Mesenchymal stem cell (in vitro differentiated cells and primary cell): ENCODE results near the gene FUZ.

Experiments
- DNase-seq: peaks from one replicate; pipeline ENCODE4 v3.0.0-alpha.2; 2013
- H2AFZ ChIP-seq: one replicate; pipeline ENCODE4 v1.6.1; 2013; ENCODE audit warnings: low read depth, mild to moderate bottlenecking, control low read depth, inconsistent platforms, low read length, moderate library complexity
- H2AK5ac ChIP-seq: 2 replicates; pipeline ENCODE4 v1.6.1; 2013; ENCODE audit warnings: low read length, moderate library complexity, mild to moderate bottlenecking, inconsistent platforms; ENCODE audit not compliant: severe bottlenecking
- H2BK120ac ChIP-seq: one replicate; pipeline ENCODE4 v1.6.1; 2013; ENCODE audit warnings: low read depth, mild to moderate bottlenecking, inconsistent platforms, low read length, moderate library complexity
- H2BK12ac ChIP-seq, 2 experiments: one replicate each; pipeline ENCODE4 v1.6.1; 2013; ENCODE audit warnings: inconsistent platforms in 2 of 2, low read length in 2 of 2, mild to moderate bottlenecking in 2 of 2, moderate library complexity in 2 of 2, control low read depth in 1 of 2
- H2BK15ac ChIP-seq: one replicate; pipeline ENCODE4 v1.6.1; 2013; ENCODE audit warnings: mild to moderate bottlenecking, low read depth, inconsistent platforms; ENCODE audit not compliant: poor library complexity, severe bottlenecking
- H2BK5ac ChIP-seq: 2 replicates; pipeline ENCODE4 v1.6.1; 2013; ENCODE audit warnings: low read depth, mild to moderate bottlenecking, low read length, control low read depth, inconsistent platforms; ENCODE audit not compliant: poor library complexity, severe bottlenecking
- H3K14ac ChIP-seq, 2 experiments: one replicate each; pipeline ENCODE4 v1.6.1; 2013; ENCODE audit warnings: inconsistent platforms in 2 of 2, low read length in 2 of 2, control low read depth in 1 of 2, mild to moderate bottlenecking in 1 of 2, moderate library complexity in 1 of 2
- H3K18ac ChIP-seq, 2 experiments: one replicate each; pipeline ENCODE4 v1.6.1; 2013; ENCODE audit warnings: inconsistent platforms in 2 of 2, low read length in 2 of 2, control low read depth in 1 of 2, low read depth in 1 of 2, mild to moderate bottlenecking in 1 of 2
- H3K23ac ChIP-seq, 2 experiments: one replicate each; pipeline ENCODE4 v1.6.1; 2013; ENCODE audit warnings: inconsistent platforms in 2 of 2, low read length in 2 of 2, mild to moderate bottlenecking in 2 of 2, moderate library complexity in 2 of 2, control low read depth in 1 of 2
- H3K27ac ChIP-seq: 2 replicates; pipeline ENCODE4 v1.5.1; 2013; ENCODE audit warnings: mild to moderate bottlenecking, moderate library complexity, low read length, control low read depth, inconsistent platforms; ENCODE audit not compliant: poor library complexity, severe bottlenecking
- H3K27me3 ChIP-seq, 2 experiments: 2 replicates each; pipeline versions ENCODE4 v1.6.1 to v1.7.0; 2013; ENCODE audit warnings: low read length in 2 of 2, mild to moderate bottlenecking in 2 of 2, moderate library complexity in 2 of 2, control low read depth in 1 of 2, inconsistent platforms in 1 of 2; ENCODE audit not compliant: control insufficient read depth in 1 of 2, insufficient read depth in 1 of 2
- H3K36me3 ChIP-seq, 2 experiments: 2 replicates each; pipeline versions ENCODE4 v1.6.1 to v1.7.0; 2013; ENCODE audit warnings: low read length in 2 of 2, control low read depth in 1 of 2, inconsistent platforms in 1 of 2, low read depth in 1 of 2, mild to moderate bottlenecking in 1 of 2; ENCODE audit not compliant: insufficient read depth in 2 of 2, control insufficient read depth in 1 of 2
- H3K4ac ChIP-seq, 2 experiments: one replicate each; pipeline ENCODE4 v1.6.1; 2013; ENCODE audit warnings: inconsistent platforms in 2 of 2, low read length in 2 of 2, mild to moderate bottlenecking in 2 of 2, moderate library complexity in 2 of 2, control low read depth in 1 of 2, low read depth in 1 of 2
- H3K4me1 ChIP-seq: 2 replicates; pipeline ENCODE4 v1.6.1; 2013; ENCODE audit warnings: low read depth, low read length, control low read depth; ENCODE audit not compliant: control insufficient read depth, insufficient read depth
- H3K4me2 ChIP-seq: 2 replicates; pipeline ENCODE4 v1.6.1; 2013; ENCODE audit warnings: low read length, mild to moderate bottlenecking, inconsistent platforms; ENCODE audit not compliant: poor library complexity, severe bottlenecking
- H3K4me3 ChIP-seq, 2 experiments: 2 replicates each; pipeline versions ENCODE4 v1.5.1 to v1.7.0; 2013; ENCODE audit warnings: low read length in 2 of 2, mild to moderate bottlenecking in 2 of 2, control low read depth in 1 of 2, low read depth in 1 of 2; ENCODE audit not compliant: insufficient read depth in 1 of 2
- H3K79me1 ChIP-seq: replicated peaks from 2 replicates; pipeline ENCODE4 v1.6.1; 2013; ENCODE audit warnings: mild to moderate bottlenecking, control low read depth, low read length, inconsistent platforms; ENCODE audit not compliant: poor library complexity, severe bottlenecking
- H3K9ac ChIP-seq: 2 replicates; pipeline ENCODE4 v1.7.0; 2013; ENCODE audit warnings: mild to moderate bottlenecking, low read length, moderate library complexity
- H3K9me3 ChIP-seq: 2 replicates; pipeline ENCODE4 v1.7.0; 2013; ENCODE audit warnings: mild to moderate bottlenecking, low read length; ENCODE audit not compliant: control insufficient read depth
- H4K8ac ChIP-seq: one replicate; pipeline ENCODE4 v1.6.1; 2013; ENCODE audit warnings: inconsistent platforms, mild to moderate bottlenecking, low read length, moderate library complexity
- H4K91ac ChIP-seq: one replicate; pipeline ENCODE4 v1.6.1; 2013; ENCODE audit warnings: mild to moderate bottlenecking, low read length, inconsistent platforms
- WGBS: methylation state at CpG from one replicate; pipeline ENCODE4 v1.1.7; 2013; ENCODE audit warnings: mixed read lengths; 5-methylcytosine and 5-hydroxymethylcytosine counted together

FUZ gene

GRCh38 chr19:49811328-49811727, 1.8 kb downstream of the FUZ start:
- no peak overlapping the region for H3K14ac ChIP-seq
- no peak overlapping the region for H2AK5ac ChIP-seq
- no peak overlapping the region for H3K4ac ChIP-seq
- H3K4me3 ChIP-seq = no peak overlapping the region
- H3K18ac ChIP-seq = no peak overlapping the region
- H2AFZ ChIP-seq = no peak overlapping the region
- H2BK120ac ChIP-seq = no peak overlapping the region
- no peak overlapping the region for H3K9ac ChIP-seq
- peaks cover 21% of the 10 kb centered on the region for H3K4me1 ChIP-seq
- H3K9me3 ChIP-seq = no peaks in the 10 kb centered on the region
- H2BK12ac ChIP-seq = no peak overlapping the region
- 85% methylated on average over 6 of the region's 6 CpGs for WGBS
- peaks cover 3% of the 10 kb centered on the region for H3K79me1 ChIP-seq
- no peak overlapping the region for H2BK5ac ChIP-seq
- no peaks in the 10 kb centered on the region for H3K27me3 ChIP-seq
- no peak overlapping the region for H3K27ac ChIP-seq
- DNase-seq = no peak
- H3K4me2 ChIP-seq = no peak overlapping the region
- no peak overlapping the region for H4K91ac ChIP-seq
- H3K36me3 ChIP-seq = peaks cover 18 to 28% of the 10 kb centered on the region in 2 experiments
- no peak overlapping the region for H4K8ac ChIP-seq
- H2BK15ac ChIP-seq = no peak overlapping the region
- no peak overlapping the region for H3K23ac ChIP-seq

- Histone ChIP-seq H3K36me3 (peaks cover 32 to 40% of the 10 kb centered on the region in 2 experiments), H3K4me3 (peak overlapping the region in 1 of 2 experiments; percentile 90), H3K4ac (no peak overlapping the region), H3K23ac (no peak overlapping the region), H3K27ac (no peak overlapping the region), H2AK5ac (no peak overlapping the region), H4K91ac (no peak overlapping the region), H3K79me1 (peaks cover 3% of the 10 kb centered on the region), H4K8ac (peak overlapping the region; percentile 64), H2BK120ac (no peak overlapping the region), H3K4me1 (peaks cover 21% of the 10 kb centered on the region), H2BK15ac (no peak overlapping the region), H3K9ac (peak overlapping the region; percentile 87), H3K27me3 (no peaks in the 10 kb centered on the region), H2BK5ac (no peak overlapping the region), H2BK12ac (no peak overlapping the region), H3K4me2 (no peak overlapping the region), H3K18ac (no peak overlapping the region), H3K14ac (no peak overlapping the region), H2AFZ (no peak overlapping the region), H3K9me3 (no peaks in the 10 kb centered on the region)
- no peak for DNase-seq
- 97% methylated on average over 5 of the region's 5 CpGs for WGBS
These were observed 3.1 kb downstream of the FUZ start for GRCh38 chr19:49809941-49810389.

- Histone ChIP-seq H3K27me3 (no peaks in the 10 kb centered on the region), H2AK5ac (no peak overlapping the region), H2BK15ac (no peak overlapping the region), H4K91ac (no peak overlapping the region), H3K4ac (peak overlapping the region in 1 of 2 experiments; percentile 66), H4K8ac (peak overlapping the region; percentile 64), H3K79me1 (peaks cover 3% of the 10 kb centered on the region), H3K14ac (peak overlapping the region in 1 of 2 experiments; percentile 86), H3K4me3 (peak overlapping the region; percentile 46 to 90), H3K23ac (no peak overlapping the region), H3K18ac (peak overlapping the region; percentile 29 to 77), H3K9me3 (no peaks in the 10 kb centered on the region), H2BK12ac (peak overlapping the region in 1 of 2 experiments; percentile 7), H3K27ac (no peak overlapping the region), H3K9ac (peak overlapping the region; percentile 87), H3K4me2 (peak overlapping the region; percentile 34), H2BK120ac (no peak overlapping the region), H2AFZ (peak overlapping the region; percentile 83), H2BK5ac (no peak overlapping the region), H3K4me1 (peaks cover 21% of the 10 kb centered on the region), H3K36me3 (peaks cover 38 to 47% of the 10 kb centered on the region in 2 experiments)
- peak; percentile 42 for DNase-seq
- 21% methylated on average over 50 of the region's 50 CpGs for WGBS
These were observed 3.7 kb downstream of the FUZ start for GRCh38 chr19:49809160-49809940.

- no peak overlapping the region for H3K27ac ChIP-seq
- peak overlapping the region; percentile 17 for H2BK15ac ChIP-seq
- peak overlapping the region; percentile 87 for H3K9ac ChIP-seq
- H4K8ac ChIP-seq = peak overlapping the region; percentile 85
- H3K9me3 ChIP-seq = no peaks in the 10 kb centered on the region
- H3K4me2 ChIP-seq = peak overlapping the region; percentile 34
- H3K18ac ChIP-seq = peak overlapping the region in 1 of 2 experiments; percentile 77
- peak overlapping the region; percentile 83 for H2AFZ ChIP-seq
- no peak overlapping the region for H2BK120ac ChIP-seq
- no peak overlapping the region for H2BK5ac ChIP-seq
- no peak overlapping the region for H4K91ac ChIP-seq
- WGBS = 6% methylated on average over 31 of the region's 31 CpGs
- H3K4me1 ChIP-seq = peaks cover 21% of the 10 kb centered on the region
- H3K79me1 ChIP-seq = peaks cover 3% of the 10 kb centered on the region
- H3K23ac ChIP-seq = no peak overlapping the region
- DNase-seq = peak; percentile 88
- peak overlapping the region; percentile 46 to 90 for H3K4me3 ChIP-seq
- peak overlapping the region in 1 of 2 experiments; percentile 86 for H3K14ac ChIP-seq
- H2BK12ac ChIP-seq = no peak overlapping the region
- H3K36me3 ChIP-seq = peaks cover 42 to 53% of the 10 kb centered on the region in 2 experiments
- H2AK5ac ChIP-seq = no peak overlapping the region
- no peaks in the 10 kb centered on the region for H3K27me3 ChIP-seq
- H3K4ac ChIP-seq = peak overlapping the region in 1 of 2 experiments; percentile 66
These were observed 4.4 kb downstream of the FUZ start for GRCh38 chr19:49808711-49809159.
